Kasumi-1 (cell line): Measurements from ENCODE around the gene GM2A.

ENCODE experiments used
- DNase-seq, 2 experiments: peaks; one replicate each; lab custom pipeline; 2025; lab: John Stamatoyannopoulos, UW

The GM2A gene

GRCh38 chr5:151252762-151253604 is at the start of gene GM2A:
Gene GM2A, plus strand, starts transcription at chr5:151253185. Its CDS starts 32 bp downstream, at chr5:151253217.
- DNase-seq, result peak; percentile 99

- no peak for DNase-seq
These were observed 48.9 kb upstream of the GM2A start for GRCh38 chr5:151204051-151204450.

- no peak for DNase-seq
These were observed 47.6 kb upstream of the GM2A start for GRCh38 chr5:151205411-151205810.

GRCh38 chr5:151208481-151208914 is 44.5 kb upstream of the GM2A start:
- no peak for DNase-seq

GRCh38 chr5:151212406-151212798 is 40.6 kb upstream of the GM2A start:
- no peak for DNase-seq

- peak; percentile 97 to 98 for DNase-seq
These were observed 39.0 kb upstream of the GM2A start for GRCh38 chr5:151213803-151214613.

- DNase-seq, result no peak
These were observed 38.1 kb upstream of the GM2A start for GRCh38 chr5:151214614-151215545.

- DNase-seq, result no peak
These were observed 37.5 kb upstream of the GM2A start for GRCh38 chr5:151215546-151215880.

- DNase-seq, result no peak
These were observed 36.2 kb upstream of the GM2A start for GRCh38 chr5:151216781-151217180.

- no peak for DNase-seq
These were observed 34.8 kb upstream of the GM2A start for GRCh38 chr5:151218177-151218576.

GRCh38 chr5:151219138-151219537 is 33.8 kb upstream of the GM2A start:
- DNase-seq, result no peak

GRCh38 chr5:151219789-151220188 is 33.2 kb upstream of the GM2A start:
- no peak for DNase-seq

- DNase-seq, result no peak
These were observed 31.4 kb upstream of the GM2A start for GRCh38 chr5:151221574-151221973.

- DNase-seq, result no peak
These were observed 30.8 kb upstream of the GM2A start for GRCh38 chr5:151222054-151222789.

- DNase-seq, result peak; percentile 52 to 64
These were observed 30.1 kb upstream of the GM2A start for GRCh38 chr5:151222790-151223446.

- DNase-seq, result peak; percentile 75 to 77
These were observed 29.3 kb upstream of the GM2A start, which contains the start of gene CCDC69 for GRCh38 chr5:151223447-151224264. Gene CCDC69, minus strand, starts transcription at chr5:151224092. Its CDS starts 122 bp downstream, at chr5:151223970.

- peak in 1 of 2 experiments; percentile 54 for DNase-seq
These were observed 28.6 kb upstream of the GM2A start for GRCh38 chr5:151224372-151224771.

- DNase-seq, result no peak
These were observed 27.9 kb upstream of the GM2A start for GRCh38 chr5:151225071-151225470.

GRCh38 chr5:151225475-151225874 is 27.5 kb upstream of the GM2A start:
- no peak for DNase-seq
